Measurements from ENCODE around the gene RIN2. TPM values are rescaled to one million over a fixed set of nuclear protein-coding genes. Genes with fewer than 3 reads are reported as not detected.

RIN2 gene
- total and polyA plus RNA-seq, 2 of the 13 experiments (the other 11 are each of a cell fraction or from before 2014, with no cell fraction given), result 2.5 to 5.1 TPM

DNA sequence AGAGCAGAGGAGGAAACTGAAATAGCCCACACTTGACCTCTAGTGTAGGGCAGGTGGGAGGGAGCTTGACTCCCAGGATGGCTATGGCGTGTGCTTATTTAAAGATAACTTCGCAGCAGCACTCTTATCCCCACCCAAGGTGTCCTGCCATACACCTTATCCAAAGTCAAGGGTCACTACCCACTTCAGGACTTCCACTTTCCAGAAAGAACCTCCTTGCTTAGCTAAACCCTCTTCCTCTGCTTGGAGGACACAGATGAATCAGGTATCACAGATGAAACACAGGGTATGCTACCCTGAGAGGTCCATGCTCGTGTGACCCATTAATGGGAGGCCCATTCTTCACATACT lies 2.3 kb downstream of the RIN2 start:
- ChIA-PET CTCF (ENCODE audit: low intra/inter-chr PET ratio, low total read pairs) (no interaction called here), POLR2A (interaction anchor here (1.5 to 3.9 kb wide), 4 partner anchors 10 to 125 kb away, joined by 3 to 20 read pairs (median 6); no protein-coding TSS in a partner anchor)
- peak overlapping the region; percentile 90; the same call in 1 of the 2 replicates for H3K4me2 ChIP-seq (ENCODE audit: low read depth, low read length)
- no peaks in the 10 kb centered on the region for H4K20me1 ChIP-seq (ENCODE audit: insufficient read depth, low read length)
- no peaks in the 10 kb centered on the region for H3K36me3 ChIP-seq (replicated peaks in 1 of 2; ENCODE audit: control insufficient read depth in 1 of 2, insufficient read depth in 2 of 2, low read length in 2 of 2)
- H3K79me2 ChIP-seq (ENCODE audit: insufficient read depth, low read length), result no peaks in the 10 kb centered on the region
- FAIRE-seq (no peak), DNase-seq (ENCODE audit: low spot score) (no peak), ATAC-seq (no peak)
- TF ChIP-seq ZNF282 (IDR thresholded peaks at IDR 0.05; ENCODE audit: partially characterized antibody) (no peak), RFX5 (IDR thresholded peaks at IDR 0.05; ENCODE audit: low read depth, low read length) (no peak), ZNF207 (IDR thresholded peaks at IDR 0.05; ENCODE audit: borderline replicate concordance) (no peak), SMC3 (IDR thresholded peaks at IDR 0.05; ENCODE audit: low read length) (no peak), ZNF441 (CRISPR knock-in tag; IDR thresholded peaks at IDR 0.05; ENCODE audit: borderline replicate concordance) (no peak), MBNL3 (CRISPR knock-in tag; conservative IDR thresholded peaks at IDR 0.05) (no peak), JUN (CRISPR knock-in tag; IDR thresholded peaks at IDR 0.05) (no peak), MAZ (IDR thresholded peaks at IDR 0.05; ENCODE audit: borderline replicate concordance, low read depth, low read length) (no peak), MAZ (CRISPR knock-in tag; IDR thresholded peaks at IDR 0.05; ENCODE audit: low read depth) (no peak), PAF1 (CRISPR knock-in tag; IDR thresholded peaks at IDR 0.05) (no peak), JDP2 (CRISPR knock-in tag; IDR thresholded peaks at IDR 0.05; ENCODE audit: borderline replicate concordance) (no peak), TBL1XR1 (IDR thresholded peaks at IDR 0.05; ENCODE audit: borderline replicate concordance, low read length, partially characterized antibody) (no peak), RBAK (CRISPR knock-in tag; IDR thresholded peaks at IDR 0.05) (no peak), ZNF724P (CRISPR knock-in tag; IDR thresholded peaks at IDR 0.05; ENCODE audit: borderline replicate concordance) (no peak), FIP1L1 (IDR thresholded peaks at IDR 0.05; ENCODE audit: borderline replicate concordance, insufficient read depth, low read depth, low read length) (no peak)
- TF ChIP-seq, protein P1, sequence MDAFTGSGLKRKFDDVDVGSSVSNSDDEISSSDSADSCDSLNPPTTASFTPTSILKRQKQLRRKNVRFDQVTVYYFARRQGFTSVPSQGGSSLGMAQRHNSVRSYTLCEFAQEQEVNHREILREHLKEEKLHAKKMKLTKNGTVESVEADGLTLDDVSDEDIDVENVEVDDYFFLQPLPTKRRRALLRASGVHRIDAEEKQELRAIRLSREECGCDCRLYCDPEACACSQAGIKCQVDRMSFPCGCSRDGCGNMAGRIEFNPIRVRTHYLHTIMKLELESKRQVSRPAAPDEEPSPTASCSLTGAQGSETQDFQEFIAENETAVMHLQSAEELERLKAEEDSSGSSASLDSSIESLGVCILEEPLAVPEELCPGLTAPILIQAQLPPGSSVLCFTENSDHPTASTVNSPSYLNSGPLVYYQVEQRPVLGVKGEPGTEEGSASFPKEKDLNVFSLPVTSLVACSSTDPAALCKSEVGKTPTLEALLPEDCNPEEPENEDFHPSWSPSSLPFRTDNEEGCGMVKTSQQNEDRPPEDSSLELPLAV (CRISPR knock-in tag; conservative IDR thresholded peaks at IDR 0.05; ENCODE audit: low read depth), result no peak
- TF ChIP-seq, protein P2, sequence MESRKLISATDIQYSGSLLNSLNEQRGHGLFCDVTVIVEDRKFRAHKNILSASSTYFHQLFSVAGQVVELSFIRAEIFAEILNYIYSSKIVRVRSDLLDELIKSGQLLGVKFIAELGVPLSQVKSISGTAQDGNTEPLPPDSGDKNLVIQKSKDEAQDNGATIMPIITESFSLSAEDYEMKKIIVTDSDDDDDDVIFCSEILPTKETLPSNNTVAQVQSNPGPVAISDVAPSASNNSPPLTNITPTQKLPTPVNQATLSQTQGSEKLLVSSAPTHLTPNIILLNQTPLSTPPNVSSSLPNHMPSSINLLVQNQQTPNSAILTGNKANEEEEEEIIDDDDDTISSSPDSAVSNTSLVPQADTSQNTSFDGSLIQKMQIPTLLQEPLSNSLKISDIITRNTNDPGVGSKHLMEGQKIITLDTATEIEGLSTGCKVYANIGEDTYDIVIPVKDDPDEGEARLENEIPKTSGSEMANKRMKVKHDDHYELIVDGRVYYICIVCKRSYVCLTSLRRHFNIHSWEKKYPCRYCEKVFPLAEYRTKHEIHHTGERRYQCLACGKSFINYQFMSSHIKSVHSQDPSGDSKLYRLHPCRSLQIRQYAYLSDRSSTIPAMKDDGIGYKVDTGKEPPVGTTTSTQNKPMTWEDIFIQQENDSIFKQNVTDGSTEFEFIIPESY (CRISPR knock-in tag; IDR thresholded peaks at IDR 0.05), result no peak
- TF ChIP-seq, protein P3, sequence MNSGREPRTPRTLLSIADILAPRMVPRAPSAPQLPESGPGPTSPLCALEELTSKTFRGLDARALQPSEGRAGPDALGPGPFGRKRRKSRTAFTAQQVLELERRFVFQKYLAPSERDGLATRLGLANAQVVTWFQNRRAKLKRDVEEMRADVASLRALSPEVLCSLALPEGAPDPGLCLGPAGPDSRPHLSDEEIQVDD (CRISPR knock-in tag; IDR thresholded peaks at IDR 0.05; ENCODE audit: borderline replicate concordance), result no peak
- H3K27me3 ChIP-seq (ENCODE audit: control insufficient read depth in 1 of 2, insufficient read depth in 2 of 2, low read length in 2 of 2), result peaks cover 0 to 24% of the 10 kb centered on the region in 2 experiments; a peak in 3 of 5 replicates
- H3K9me3 ChIP-seq (ENCODE audit: low read length), result no peaks in the 10 kb centered on the region
- H3K4me3 ChIP-seq (replicated peaks in 1 of 3; ENCODE audit: insufficient read depth in 1 of 3, low read depth in 2 of 3, low read length in 3 of 3), result no peak overlapping the region
- no TSS peak for BruUV-seq (replicated peaks)
- WGBS (ENCODE audit: low lambda C conversion rate), result 62% methylated on average over 3 of the region's 3 CpGs
- no peak overlapping the region for H3K27ac ChIP-seq (ENCODE audit: extremely low read length, insufficient read depth, low read length)
- no peak overlapping the region for H2AFZ ChIP-seq (ENCODE audit: low read length)
- in situ Hi-C loops (cut with HindIII; ENCODE audit: extremely low pct_ligation_motif_present, low pct_unique_long_range_greater_than_20kb), result no loop called here
- H3K9ac ChIP-seq (ENCODE audit: insufficient read depth, low read depth, low read length), result no peak overlapping the region
- H3K4me1 ChIP-seq (ENCODE audit: insufficient read depth, low read length), result peaks cover 42% of the 10 kb centered on the region
- intact Hi-C loops (cut with micrococcal nuclease; ENCODE audit: unreplicated experiment), result no loop called here

Measured in HepG2 (cell line).